ENCODE data around the gene PCTP.

DNA sequence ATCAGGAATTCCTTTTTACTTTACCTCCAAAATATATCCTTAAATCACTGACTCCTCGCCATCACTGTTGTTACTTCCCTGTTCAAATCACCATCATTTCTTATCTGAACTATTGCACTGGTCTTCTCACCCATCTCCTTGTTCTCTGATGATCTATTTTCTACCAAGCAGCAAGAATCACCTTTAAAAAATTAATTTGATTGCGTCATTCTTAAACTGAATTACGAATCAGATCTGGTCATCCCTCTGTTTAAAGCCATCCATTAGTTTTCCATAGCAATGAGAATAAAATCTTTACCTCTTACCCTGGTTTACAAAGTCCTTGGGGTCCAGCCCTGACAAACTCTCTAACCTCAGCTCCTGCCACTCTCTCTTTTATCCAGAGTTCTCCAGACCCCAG lies 14.6 kb downstream of the PCTP start:
- TF ChIP-seq, protein P1, sequence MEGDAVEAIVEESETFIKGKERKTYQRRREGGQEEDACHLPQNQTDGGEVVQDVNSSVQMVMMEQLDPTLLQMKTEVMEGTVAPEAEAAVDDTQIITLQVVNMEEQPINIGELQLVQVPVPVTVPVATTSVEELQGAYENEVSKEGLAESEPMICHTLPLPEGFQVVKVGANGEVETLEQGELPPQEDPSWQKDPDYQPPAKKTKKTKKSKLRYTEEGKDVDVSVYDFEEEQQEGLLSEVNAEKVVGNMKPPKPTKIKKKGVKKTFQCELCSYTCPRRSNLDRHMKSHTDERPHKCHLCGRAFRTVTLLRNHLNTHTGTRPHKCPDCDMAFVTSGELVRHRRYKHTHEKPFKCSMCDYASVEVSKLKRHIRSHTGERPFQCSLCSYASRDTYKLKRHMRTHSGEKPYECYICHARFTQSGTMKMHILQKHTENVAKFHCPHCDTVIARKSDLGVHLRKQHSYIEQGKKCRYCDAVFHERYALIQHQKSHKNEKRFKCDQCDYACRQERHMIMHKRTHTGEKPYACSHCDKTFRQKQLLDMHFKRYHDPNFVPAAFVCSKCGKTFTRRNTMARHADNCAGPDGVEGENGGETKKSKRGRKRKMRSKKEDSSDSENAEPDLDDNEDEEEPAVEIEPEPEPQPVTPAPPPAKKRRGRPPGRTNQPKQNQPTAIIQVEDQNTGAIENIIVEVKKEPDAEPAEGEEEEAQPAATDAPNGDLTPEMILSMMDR (conservative IDR thresholded peaks at IDR 0.05) = no peak
- TF ChIP-seq ZFX (IDR thresholded peaks at IDR 0.05) = no peak

All from C4-2B (cell line).